OCI-LY7 (cell line): ENCODE measurements around the gene GABRG3.

ENCODE experiments used
- EZH2phosphoT487 ChIP-seq: fragments of 200-600 bp; sonication (generic); IDR thresholded peaks from 2 replicates; pipeline ENCODE4 v1.6.1; 2018; ENCODE audit warnings: low read depth, borderline replicate concordance, mild to moderate bottlenecking, mixed run types, antibody characterized with exemption, low read length, moderate library complexity, mixed read lengths
- TF ChIP-seq, protein P1 (sequence below): fragments of 200-600 bp; sonication (generic); conservative IDR thresholded peaks from 2 replicates; pipeline ENCODE4 v1.5.1; 2014; ENCODE audit warnings: mild to moderate bottlenecking, antibody characterized with exemption, low read length, moderate library complexity, mixed read lengths

DNA sequence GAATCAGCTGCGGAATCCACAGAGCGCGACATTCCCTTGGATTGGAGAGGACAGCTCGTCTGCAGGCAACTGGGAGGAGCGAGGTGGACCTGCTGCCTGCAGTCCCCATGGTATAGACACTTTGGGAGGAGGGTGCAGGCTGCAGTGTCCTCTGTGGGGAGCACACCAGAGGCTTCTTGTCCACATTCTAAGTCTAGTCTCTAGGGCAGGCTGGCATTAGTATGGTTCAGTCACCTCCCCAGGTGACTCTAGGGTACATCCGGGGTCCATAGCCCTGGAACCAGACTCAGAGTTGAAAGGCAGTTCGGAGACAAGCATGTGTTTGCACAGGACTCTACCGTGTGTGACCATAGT, 118.2 kb downstream of the GABRG3 start:
- TF ChIP-seq, protein P1, sequence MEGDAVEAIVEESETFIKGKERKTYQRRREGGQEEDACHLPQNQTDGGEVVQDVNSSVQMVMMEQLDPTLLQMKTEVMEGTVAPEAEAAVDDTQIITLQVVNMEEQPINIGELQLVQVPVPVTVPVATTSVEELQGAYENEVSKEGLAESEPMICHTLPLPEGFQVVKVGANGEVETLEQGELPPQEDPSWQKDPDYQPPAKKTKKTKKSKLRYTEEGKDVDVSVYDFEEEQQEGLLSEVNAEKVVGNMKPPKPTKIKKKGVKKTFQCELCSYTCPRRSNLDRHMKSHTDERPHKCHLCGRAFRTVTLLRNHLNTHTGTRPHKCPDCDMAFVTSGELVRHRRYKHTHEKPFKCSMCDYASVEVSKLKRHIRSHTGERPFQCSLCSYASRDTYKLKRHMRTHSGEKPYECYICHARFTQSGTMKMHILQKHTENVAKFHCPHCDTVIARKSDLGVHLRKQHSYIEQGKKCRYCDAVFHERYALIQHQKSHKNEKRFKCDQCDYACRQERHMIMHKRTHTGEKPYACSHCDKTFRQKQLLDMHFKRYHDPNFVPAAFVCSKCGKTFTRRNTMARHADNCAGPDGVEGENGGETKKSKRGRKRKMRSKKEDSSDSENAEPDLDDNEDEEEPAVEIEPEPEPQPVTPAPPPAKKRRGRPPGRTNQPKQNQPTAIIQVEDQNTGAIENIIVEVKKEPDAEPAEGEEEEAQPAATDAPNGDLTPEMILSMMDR = no peak
- no peak for TF ChIP-seq EZH2phosphoT487
